Measurements from ENCODE around the gene SHISA9.

DNA sequence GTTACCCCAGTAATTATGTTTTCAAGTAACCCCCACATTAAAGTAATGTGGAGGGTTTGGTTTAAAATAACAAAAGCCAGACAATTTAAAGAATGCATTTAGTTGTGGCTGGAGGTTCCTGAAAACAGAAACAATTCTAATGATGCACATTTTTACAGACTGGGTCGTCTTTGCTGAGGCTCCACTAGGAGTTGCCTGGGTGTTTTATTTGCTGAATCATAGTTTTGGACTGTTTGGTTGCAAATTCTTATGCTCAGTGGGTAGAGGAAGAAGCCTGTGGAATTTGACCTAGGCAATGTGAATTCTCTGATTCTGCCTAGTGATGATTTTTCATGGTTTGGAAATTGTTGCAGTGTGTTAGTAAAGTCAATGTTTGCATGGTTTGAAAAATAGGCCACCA lies 16.3 kb downstream of the SHISA9 start:
- TF ChIP-seq, protein P1, sequence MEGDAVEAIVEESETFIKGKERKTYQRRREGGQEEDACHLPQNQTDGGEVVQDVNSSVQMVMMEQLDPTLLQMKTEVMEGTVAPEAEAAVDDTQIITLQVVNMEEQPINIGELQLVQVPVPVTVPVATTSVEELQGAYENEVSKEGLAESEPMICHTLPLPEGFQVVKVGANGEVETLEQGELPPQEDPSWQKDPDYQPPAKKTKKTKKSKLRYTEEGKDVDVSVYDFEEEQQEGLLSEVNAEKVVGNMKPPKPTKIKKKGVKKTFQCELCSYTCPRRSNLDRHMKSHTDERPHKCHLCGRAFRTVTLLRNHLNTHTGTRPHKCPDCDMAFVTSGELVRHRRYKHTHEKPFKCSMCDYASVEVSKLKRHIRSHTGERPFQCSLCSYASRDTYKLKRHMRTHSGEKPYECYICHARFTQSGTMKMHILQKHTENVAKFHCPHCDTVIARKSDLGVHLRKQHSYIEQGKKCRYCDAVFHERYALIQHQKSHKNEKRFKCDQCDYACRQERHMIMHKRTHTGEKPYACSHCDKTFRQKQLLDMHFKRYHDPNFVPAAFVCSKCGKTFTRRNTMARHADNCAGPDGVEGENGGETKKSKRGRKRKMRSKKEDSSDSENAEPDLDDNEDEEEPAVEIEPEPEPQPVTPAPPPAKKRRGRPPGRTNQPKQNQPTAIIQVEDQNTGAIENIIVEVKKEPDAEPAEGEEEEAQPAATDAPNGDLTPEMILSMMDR (conservative IDR thresholded peaks at IDR 0.05; ENCODE audit: low read length), result no peak
- TF ChIP-seq EZH2phosphoT487 (IDR thresholded peaks at IDR 0.05; ENCODE audit: borderline replicate concordance, low read depth, low read length), result no peak
